ENCODE measurements around the gene TREM2.

TREM2 gene

GRCh38 chr6:41162687-41163418 is at the start of gene TREM2:
Gene TREM2 (minus strand): TSS chr6:41163116. CDS start chr6:41163082, 34 bp downstream.
- DNase-seq: no peak

- DNase-seq: no peak
Observed at GRCh38 chr6:41209547-41210320, 46.8 kb upstream of the TREM2 start.

DNA sequence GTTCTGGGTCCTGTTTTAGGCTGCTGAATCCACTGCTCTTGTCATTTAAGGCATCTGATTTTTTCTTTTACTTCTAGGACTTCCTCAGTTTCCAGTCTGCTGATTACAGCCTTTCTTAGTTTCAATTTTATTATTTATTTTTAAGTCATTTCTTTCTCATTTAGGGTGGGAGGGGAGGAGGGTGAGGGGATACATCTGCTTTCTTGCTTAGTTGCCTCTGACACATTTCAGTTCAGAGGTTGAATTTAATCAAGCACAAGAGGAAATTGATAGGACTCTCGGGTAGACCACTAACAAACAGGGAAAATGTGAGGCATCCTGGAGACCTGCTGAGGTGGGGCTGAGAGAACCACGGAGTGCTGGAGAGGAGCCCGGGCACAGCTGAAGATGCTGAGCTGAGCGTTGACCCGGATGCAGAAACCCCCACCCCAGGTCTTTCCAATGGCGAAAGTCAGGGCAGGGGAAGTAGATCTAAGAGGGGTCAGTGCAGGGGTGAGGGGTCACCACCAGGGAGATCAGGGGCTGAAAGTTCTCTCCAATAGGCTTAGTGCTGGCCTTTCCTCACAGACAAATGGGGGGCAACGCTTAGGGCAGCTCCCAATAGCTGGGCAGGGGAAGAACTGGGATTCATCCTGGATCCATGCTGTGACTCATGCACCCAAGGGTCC is 45.7 kb upstream of the TREM2 start:
- DNase-seq: no peak

GRCh38 chr6:41204156-41204555 is 41.2 kb upstream of the TREM2 start:
- no peak for DNase-seq

- DNase-seq: peak in 1 of 2 donors; percentile 27
Observed at GRCh38 chr6:41201764-41202173, 38.9 kb upstream of the TREM2 start.

GRCh38 chr6:41200901-41201763 is 38.2 kb upstream of the TREM2 start, which contains the start of gene TREML2:
Gene TREML2 (minus strand): TSS chr6:41201149. CDS start chr6:41201008, 141 bp downstream.
- peak; percentile 52 to 68 for DNase-seq

GRCh38 chr6:41200296-41200900 is 37.5 kb upstream of the TREM2 start:
- DNase-seq: peak; percentile 85

DNA sequence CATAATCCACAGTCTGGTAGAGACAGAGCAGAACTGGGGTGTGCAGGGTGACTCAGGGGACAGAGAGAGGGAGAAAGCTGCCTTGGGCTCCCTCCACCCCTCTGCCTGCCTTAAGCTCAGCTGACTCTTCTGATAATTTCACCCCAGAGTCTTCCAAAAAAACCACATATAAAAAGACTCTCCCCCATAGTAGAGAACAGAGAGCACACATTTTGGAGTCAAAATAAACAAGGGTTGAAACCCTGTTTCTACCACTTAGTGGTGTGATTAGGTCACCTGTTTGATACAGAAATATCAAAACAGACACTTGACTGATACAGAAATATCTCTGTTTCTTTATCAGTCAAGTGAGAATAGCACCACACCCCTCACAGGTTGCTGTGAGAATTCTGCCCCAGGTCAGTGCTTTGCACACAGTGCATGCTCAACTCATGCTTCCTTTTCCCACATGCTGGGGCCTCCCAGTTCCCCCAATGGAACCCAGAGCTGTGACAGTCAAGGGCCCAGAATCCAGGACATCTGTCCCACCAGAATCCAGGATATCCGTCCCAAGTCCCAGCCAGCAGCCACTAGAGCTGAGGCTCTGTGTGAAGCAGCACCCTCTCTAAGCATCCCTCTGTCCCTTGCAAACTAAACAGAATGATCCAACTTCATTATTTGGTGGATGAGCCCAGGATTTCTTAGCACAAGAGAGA is 36.8 kb upstream of the TREM2 start:
- DNase-seq: peak; percentile 31 to 52

DNA sequence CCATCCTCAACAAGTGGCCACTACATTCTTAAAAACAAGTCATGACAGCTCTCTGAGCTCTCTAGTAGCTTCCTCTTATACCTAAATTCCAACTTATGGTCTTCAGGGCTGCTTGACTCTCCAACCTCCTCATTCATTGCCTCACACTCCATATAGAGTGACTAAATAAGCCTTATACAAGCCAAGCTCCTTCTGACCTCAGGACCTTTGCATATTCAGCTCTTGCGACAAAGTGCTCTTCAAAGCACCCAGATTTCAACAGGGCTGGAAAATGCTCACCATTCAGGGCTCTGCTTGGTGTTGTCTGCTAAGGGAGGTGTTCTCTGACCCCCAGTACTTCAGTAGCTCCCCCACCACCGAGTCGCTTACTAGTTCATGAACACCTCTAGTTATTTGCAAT is 34.3 kb upstream of the TREM2 start:
- DNase-seq: no peak

- no peak for DNase-seq
Observed at GRCh38 chr6:41194386-41194785, 31.5 kb upstream of the TREM2 start.

- DNase-seq: no peak
Observed at GRCh38 chr6:41193884-41194283, 31.0 kb upstream of the TREM2 start.

DNA sequence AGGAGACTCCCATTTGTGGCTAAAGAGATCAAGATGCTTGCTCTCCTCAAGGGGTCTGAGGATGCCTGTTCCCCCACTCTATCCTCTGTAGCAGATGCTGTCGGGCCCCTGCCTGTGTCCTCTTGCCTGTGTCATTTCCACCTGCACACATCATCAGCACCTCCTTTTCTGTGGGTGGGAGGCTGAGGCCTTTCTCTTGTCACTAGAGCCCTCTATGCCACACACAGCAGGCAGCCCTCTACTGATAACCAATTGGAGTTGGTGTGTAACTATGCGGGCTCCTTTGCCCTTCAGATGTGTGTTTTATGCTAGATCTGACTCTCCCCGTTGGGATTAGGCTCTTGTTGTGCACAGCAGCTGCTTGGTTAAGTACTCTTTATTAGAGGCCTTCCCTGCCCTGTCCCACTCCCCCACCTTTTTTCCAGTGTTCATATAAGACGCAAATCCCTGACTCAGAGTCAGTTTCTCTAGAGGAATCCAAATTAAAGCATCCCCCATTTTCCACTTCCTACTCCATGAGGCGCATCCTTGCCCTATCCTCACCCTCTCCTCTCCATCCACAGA is 30.3 kb upstream of the TREM2 start:
- DNase-seq: no peak

GRCh38 chr6:41191569-41191968 is 28.7 kb upstream of the TREM2 start:
- DNase-seq: peak in 1 of 2 donors; percentile 41

DNA sequence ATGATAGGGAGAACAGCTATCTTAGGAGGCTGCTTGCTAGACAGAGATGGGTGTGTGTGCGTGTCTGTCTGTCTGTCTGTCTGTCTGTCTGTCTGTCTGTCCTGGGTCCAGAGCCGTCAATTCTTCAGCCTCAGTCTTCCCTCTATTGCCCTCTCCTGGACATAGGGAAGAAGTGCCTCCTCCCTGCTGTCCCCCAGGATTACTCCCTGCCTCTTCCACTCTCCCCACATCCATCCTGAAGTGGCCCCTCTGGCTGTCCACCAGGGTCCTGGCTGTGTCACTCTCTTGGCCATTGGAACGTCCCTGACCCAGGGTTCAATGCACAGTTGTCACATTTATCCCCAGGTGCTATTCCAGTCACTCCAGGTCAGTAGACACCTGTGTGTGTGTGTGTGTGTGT is 27.9 kb upstream of the TREM2 start:
- DNase-seq: no peak

DNA sequence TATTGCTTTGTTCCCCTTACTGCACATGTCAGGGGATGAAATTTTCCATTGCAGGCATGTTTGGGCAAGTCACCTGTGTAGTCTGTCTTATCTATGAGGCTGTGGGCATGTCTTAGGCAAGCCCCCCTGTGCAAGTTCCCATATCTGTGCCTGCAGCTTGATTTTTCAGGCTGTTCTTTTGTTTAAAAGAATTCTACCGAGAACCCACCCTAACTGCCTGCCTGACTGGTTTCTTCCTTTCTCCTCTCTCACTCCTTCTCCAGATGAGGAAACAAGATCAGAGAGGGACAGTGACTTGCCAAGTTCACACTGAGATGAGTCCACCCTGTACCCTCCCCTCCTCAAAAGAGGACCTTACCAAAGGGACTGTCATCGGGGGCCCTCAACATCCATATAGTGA is 27.1 kb upstream of the TREM2 start:
- DNase-seq: no peak

DNA sequence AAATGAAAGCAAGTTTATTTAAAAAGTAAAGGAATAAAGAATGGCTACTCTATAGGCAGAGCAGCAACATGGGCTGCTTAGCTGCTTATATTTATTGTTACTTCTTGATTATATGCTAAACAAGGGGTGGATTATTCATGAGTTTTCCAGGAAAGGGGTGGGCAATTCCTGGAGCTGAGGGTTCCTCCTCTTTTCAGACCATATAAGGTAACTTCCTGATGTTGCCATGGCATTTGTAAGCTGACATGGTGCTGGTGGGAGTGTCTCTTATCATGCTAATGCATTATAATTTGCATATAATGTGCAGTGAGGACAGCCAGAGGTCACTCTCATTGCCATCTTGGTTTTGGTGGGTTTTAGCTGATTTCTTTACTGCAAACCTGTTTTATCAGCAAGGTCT is 26.1 kb upstream of the TREM2 start:
- peak in 1 of 2 donors; percentile 31 for DNase-seq

DNA sequence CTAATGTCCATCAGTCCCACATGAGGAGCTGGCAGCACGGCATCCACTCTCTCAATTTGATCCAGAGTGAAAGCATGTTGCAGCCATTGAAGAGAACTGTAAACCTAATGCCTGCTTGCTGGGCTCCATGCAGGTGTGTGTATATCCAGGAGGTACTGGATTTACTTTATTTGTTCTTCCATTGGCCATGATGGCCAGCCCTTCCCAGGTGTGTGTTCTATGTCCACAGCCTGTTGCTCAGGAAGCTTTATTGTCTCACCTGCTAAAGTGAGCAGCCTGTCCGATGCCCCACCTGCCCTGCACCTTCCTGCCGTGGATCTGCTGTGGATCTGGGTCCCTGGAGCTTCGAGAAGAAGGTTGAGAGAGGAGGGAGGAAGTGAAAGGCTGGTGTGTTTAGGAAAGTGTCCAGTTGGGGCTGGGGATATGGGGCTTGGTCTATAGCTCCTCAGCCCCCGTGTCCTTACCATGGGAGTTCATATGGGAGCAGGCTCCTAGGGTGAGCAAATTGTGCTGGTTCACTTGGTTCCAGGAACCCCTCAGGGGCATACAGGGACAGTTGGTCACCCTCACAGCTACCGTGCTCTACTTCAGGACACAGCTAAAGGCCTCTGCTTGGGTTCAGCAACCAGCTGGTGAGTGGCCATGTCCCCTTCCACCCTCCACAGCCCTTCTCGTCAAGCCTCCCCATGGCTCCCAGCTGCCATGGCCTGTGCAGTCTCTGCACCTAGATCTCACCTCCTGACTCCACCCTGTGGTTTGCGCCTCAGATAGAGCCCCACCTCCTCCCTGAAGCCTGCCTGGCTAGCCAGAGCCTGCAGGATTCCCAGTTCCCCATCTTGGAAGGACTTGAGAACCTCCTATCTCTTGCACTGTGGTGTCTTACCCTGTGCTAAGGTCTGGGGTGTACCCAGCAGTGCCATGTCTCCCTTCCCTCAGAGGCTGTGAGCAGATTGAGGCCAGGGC is 25.3 kb upstream of the TREM2 start:
- no peak for DNase-seq

GRCh38 chr6:41186031-41186562 is 23.2 kb upstream of the TREM2 start:
- no peak for DNase-seq

DNA sequence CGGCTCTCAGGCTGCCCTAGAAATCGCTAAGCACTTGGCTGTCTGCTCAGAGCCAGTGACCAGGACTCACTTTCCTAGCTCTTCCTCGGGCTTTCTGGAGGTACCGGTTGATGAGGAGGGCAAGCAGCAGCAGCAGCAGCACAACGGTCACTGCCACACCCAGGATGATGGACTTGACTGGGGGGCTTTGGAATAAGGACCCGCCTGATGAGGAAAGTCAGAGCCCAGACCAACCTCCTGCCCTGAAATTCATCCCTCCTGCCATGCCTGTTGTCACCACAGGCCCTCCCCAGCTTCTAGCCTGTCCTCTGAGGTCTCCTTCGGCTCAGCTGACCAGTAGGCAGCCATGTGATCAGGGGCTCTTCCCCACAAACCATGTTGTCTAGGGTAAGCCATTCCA is 21.8 kb upstream of the TREM2 start:
- no peak for DNase-seq
